HG02642 (cell line): ENCODE data around the gene MYOT.
A peak's percentile ranks its signal among the peaks of the same experiment; 100 is the strongest.
"Not testable (repeated sequence)": the region's sequence is repeated elsewhere in the genome, so short reads cannot be mapped to it uniquely, and the experiment has no call there.

Experiments
- ATAC-seq: cut with Tn5 transposase; IDR thresholded peaks from one replicate; pipeline ENCODE4 v1.9.1; 2021; ENCODE audit warnings: mild to moderate bottlenecking; ENCODE audit not compliant: unreplicated experiment, poor library complexity

Gene MYOT

GRCh38 chr5:137853165-137853564, 14.5 kb upstream of the MYOT start:
- not testable (repeated sequence) for ATAC-seq

- ATAC-seq: no peak
These were observed 11.5 kb upstream of the MYOT start for GRCh38 chr5:137856201-137856600.

GRCh38 chr5:137856916-137857862, 10.5 kb upstream of the MYOT start:
- ATAC-seq: peak; percentile 40

GRCh38 chr5:137858223-137858916, 9.3 kb upstream of the MYOT start:
- peak; percentile 78 for ATAC-seq

- no peak for ATAC-seq
These were observed 8.7 kb upstream of the MYOT start for GRCh38 chr5:137858954-137859353.

GRCh38 chr5:137862251-137862650, 5.4 kb upstream of the MYOT start:
- ATAC-seq: no peak

- ATAC-seq: not testable (repeated sequence)
These were observed 4.0 kb upstream of the MYOT start for GRCh38 chr5:137863653-137864052.

GRCh38 chr5:137866541-137867388, 895 bp upstream of the MYOT start:
- no peak for ATAC-seq

- no peak for ATAC-seq
These were observed 3.1 kb downstream of the MYOT start for GRCh38 chr5:137870647-137871339.

- ATAC-seq: no peak
These were observed 3.9 kb downstream of the MYOT start for GRCh38 chr5:137871571-137871970.

- ATAC-seq: no peak
These were observed 4.8 kb downstream of the MYOT start for GRCh38 chr5:137872466-137872865.

GRCh38 chr5:137876101-137876500, 8.4 kb downstream of the MYOT start:
- ATAC-seq: no peak

GRCh38 chr5:137880313-137880712, 12.7 kb downstream of the MYOT start:
- ATAC-seq: no peak

GRCh38 chr5:137887831-137888230, 20.2 kb downstream of the MYOT start:
- ATAC-seq: no peak

- ATAC-seq: no peak
These were observed 20.8 kb downstream of the MYOT start for GRCh38 chr5:137888466-137888862.

- ATAC-seq: peak; percentile 97
These were observed 21.5 kb downstream of the MYOT start, which contains the start of gene PKD2L2 for GRCh38 chr5:137888863-137889759. Gene PKD2L2, plus strand, starts transcription at chr5:137889457. Its CDS starts 35 bp downstream, at chr5:137889492.

GRCh38 chr5:137890845-137891244, 23.2 kb downstream of the MYOT start:
- ATAC-seq: no peak

GRCh38 chr5:137891849-137892248, 24.2 kb downstream of the MYOT start:
- ATAC-seq: no peak

- ATAC-seq: no peak
These were observed 26.9 kb downstream of the MYOT start for GRCh38 chr5:137894586-137894985.
